Astrocyte (in vitro differentiated cells and primary cell): ENCODE results near the gene PSMG3. TPM values are rescaled to one million over a fixed set of nuclear protein-coding genes. Genes with fewer than 3 reads are reported as not detected.

Experiments
- DNase-seq: peaks from one replicate; pipeline ENCODE4 v3.0.0-alpha.2; 2010; ENCODE audit warnings: low read depth
- FAIRE-seq: peaks from 2 replicates; lab custom pipeline; 2011; peaks lifted over from hg19 to GRCh38; lab: Jason Lieb, UNC
- H2AFZ ChIP-seq: 2 replicates; pipeline ENCODE4 v1.6.0; 2012; ENCODE audit warnings: low read depth, low read length, inconsistent platforms
- H3K27ac ChIP-seq: 2 replicates; pipeline ENCODE4 v1.5.1; 2011; ENCODE audit warnings: low read depth, low read length, inconsistent platforms
- H3K27me3 ChIP-seq: 2 replicates; pipeline ENCODE4 v1.6.0; 2011; ENCODE audit warnings: low read length, inconsistent platforms; ENCODE audit not compliant: insufficient read depth
- H3K36me3 ChIP-seq: 2 replicates; pipeline ENCODE4 v1.5.1; 2011; ENCODE audit warnings: low read length, inconsistent platforms; ENCODE audit not compliant: insufficient read depth
- H3K4me1 ChIP-seq: 2 replicates; pipeline ENCODE4 v1.5.1; 2011; ENCODE audit warnings: low read length, inconsistent platforms; ENCODE audit not compliant: insufficient read depth
- H3K4me2 ChIP-seq: 2 replicates; pipeline ENCODE4 v1.6.0; 2012; ENCODE audit warnings: low read length, inconsistent platforms
- H3K4me3 ChIP-seq: 2 replicates; pipeline ENCODE4 v1.5.1; 2011; ENCODE audit warnings: low read depth, mild to moderate bottlenecking, low read length, inconsistent platforms; ENCODE audit not compliant: insufficient read depth
- H3K79me2 ChIP-seq: 2 replicates; pipeline ENCODE4 v1.6.0; 2012; ENCODE audit warnings: mild to moderate bottlenecking, low read length, inconsistent platforms; ENCODE audit not compliant: insufficient read depth
- H3K9ac ChIP-seq: 2 replicates; pipeline ENCODE4 v1.6.0; 2012; ENCODE audit warnings: mild to moderate bottlenecking, low read length, inconsistent platforms
- H3K9me3 ChIP-seq: 2 replicates; pipeline ENCODE4 v1.5.1; 2012; ENCODE audit warnings: low read depth, mild to moderate bottlenecking, low read length, inconsistent platforms; ENCODE audit not compliant: insufficient read depth
- H4K20me1 ChIP-seq: 2 replicates; pipeline ENCODE4 v1.6.0; 2012; ENCODE audit warnings: low read length, inconsistent platforms; ENCODE audit not compliant: insufficient read depth
- H3K27ac Mint-ChIP-seq: one replicate; pipeline ENCODE4 v1.8.0; 2021; ENCODE audit warnings: mild to moderate bottlenecking, mixed read lengths; ENCODE audit not compliant: unreplicated experiment
- H3K27me3 Mint-ChIP-seq: one replicate; pipeline ENCODE4 v1.8.0; 2021; ENCODE audit warnings: low read depth, mixed read lengths; ENCODE audit not compliant: unreplicated experiment
- H3K36me3 Mint-ChIP-seq: one replicate; pipeline ENCODE4 v1.8.0; 2021; ENCODE audit warnings: low read depth, mixed read lengths; ENCODE audit not compliant: unreplicated experiment
- H3K4me1 Mint-ChIP-seq: one replicate; pipeline ENCODE4 v1.8.0; 2021; ENCODE audit warnings: low read depth, mixed read lengths; ENCODE audit not compliant: unreplicated experiment
- H3K4me3 Mint-ChIP-seq: one replicate; pipeline ENCODE4 v1.8.0; 2021; ENCODE audit warnings: mild to moderate bottlenecking, moderate library complexity, mixed read lengths; ENCODE audit not compliant: unreplicated experiment
- H3K9me3 Mint-ChIP-seq: one replicate; pipeline ENCODE4 v1.8.0; 2021; ENCODE audit warnings: mild to moderate bottlenecking, mixed read lengths; ENCODE audit not compliant: unreplicated experiment
- CTCF ChIP-seq: IDR thresholded peaks from 2 replicates; pipeline ENCODE4 v1.5.1; 2011; ENCODE audit warnings: low read depth, mild to moderate bottlenecking, inconsistent platforms, low read length, moderate library complexity; ENCODE audit not compliant: insufficient read depth
- EZH2 ChIP-seq: IDR thresholded peaks from 2 replicates; pipeline ENCODE4 v1.6.1; 2012; ENCODE audit warnings: mild to moderate bottlenecking, low read length, inconsistent platforms; ENCODE audit not compliant: insufficient read depth
- total RNA-seq: library from RNA; stranded (reverse); gene quantifications from 2 replicates; pipeline ENCODE4 v1.2.1, GENCODE V29; 2021

The PSMG3 gene
- total RNA-seq, 1 donor from 2014 or later, result 30.3 TPM

- Mint-ChIP-seq H3K4me1 (no peaks in the 10 kb centered on the region), H3K27ac (no peak overlapping the region), H3K36me3 (no peaks in the 10 kb centered on the region), H3K4me3 (no peak overlapping the region), H3K27me3 (peaks cover 53% of the 10 kb centered on the region), H3K9me3 (no peaks in the 10 kb centered on the region)
- TF ChIP-seq CTCF (no peak), EZH2 (no peak)
- no peaks in the 10 kb centered on the region for H3K79me2 ChIP-seq
- H3K4me1 ChIP-seq, result no peaks in the 10 kb centered on the region
- H3K4me3 ChIP-seq, result no peak overlapping the region
- H2AFZ ChIP-seq, result no peak overlapping the region
- H3K36me3 ChIP-seq, result no peaks in the 10 kb centered on the region
- H3K27me3 ChIP-seq, result peaks cover 18% of the 10 kb centered on the region
- FAIRE-seq, result no peak
- no peak for DNase-seq
- H3K27ac ChIP-seq, result no peak overlapping the region
- no peaks in the 10 kb centered on the region for H4K20me1 ChIP-seq
- no peaks in the 10 kb centered on the region for H3K9me3 ChIP-seq
- no peak overlapping the region for H3K9ac ChIP-seq
- no peak overlapping the region for H3K4me2 ChIP-seq
Measured at GRCh38 chr7:1604383-1604782, 34.6 kb upstream of the PSMG3 start.

GRCh38 chr7:1603346-1604225, 33.8 kb upstream of the PSMG3 start:
- Mint-ChIP-seq H3K36me3 (no peaks in the 10 kb centered on the region), H3K9me3 (no peaks in the 10 kb centered on the region), H3K27ac (no peak overlapping the region), H3K27me3 (peaks cover 47% of the 10 kb centered on the region), H3K4me3 (no peak overlapping the region), H3K4me1 (no peaks in the 10 kb centered on the region)
- DNase-seq (no peak), FAIRE-seq (no peak)
- Histone ChIP-seq H4K20me1 (no peaks in the 10 kb centered on the region), H3K9ac (no peak overlapping the region), H3K9me3 (no peaks in the 10 kb centered on the region), H3K27me3 (peaks cover 18% of the 10 kb centered on the region), H2AFZ (no peak overlapping the region), H3K4me3 (no peak overlapping the region), H3K79me2 (no peaks in the 10 kb centered on the region), H3K4me1 (no peaks in the 10 kb centered on the region), H3K27ac (no peak overlapping the region), H3K4me2 (no peak overlapping the region), H3K36me3 (no peaks in the 10 kb centered on the region)
- no peak for TF ChIP-seq CTCF
- no peak for TF ChIP-seq EZH2

GRCh38 chr7:1602386-1602785, 32.6 kb upstream of the PSMG3 start:
- Histone ChIP-seq H3K27me3 (peaks cover 18% of the 10 kb centered on the region), H4K20me1 (no peaks in the 10 kb centered on the region), H2AFZ (no peak overlapping the region), H3K36me3 (no peaks in the 10 kb centered on the region), H3K9me3 (no peaks in the 10 kb centered on the region), H3K4me1 (no peaks in the 10 kb centered on the region), H3K27ac (no peak overlapping the region), H3K4me3 (no peak overlapping the region), H3K9ac (no peak overlapping the region), H3K4me2 (no peak overlapping the region), H3K79me2 (no peaks in the 10 kb centered on the region)
- no peaks in the 10 kb centered on the region for H3K4me1 Mint-ChIP-seq
- H3K4me3 Mint-ChIP-seq, result no peak overlapping the region
- no peak for FAIRE-seq
- no peak for TF ChIP-seq EZH2
- no peak for TF ChIP-seq CTCF
- no peak for DNase-seq
- no peaks in the 10 kb centered on the region for H3K36me3 Mint-ChIP-seq
- no peak overlapping the region for H3K27ac Mint-ChIP-seq
- no peaks in the 10 kb centered on the region for H3K9me3 Mint-ChIP-seq
- peaks cover 54% of the 10 kb centered on the region for H3K27me3 Mint-ChIP-seq
